ENCODE results near the gene RASSF9. TPM values are rescaled to one million over a fixed set of nuclear protein-coding genes. Genes with fewer than 3 reads are reported as not detected.

RASSF9 gene
- total RNA-seq = 1 to 10 TPM; 1.6 to 6.1 (median 2.5) TPM

- peak within 1 kb of the TSS; percentile 47 to 57 for H3K4me3 ChIP-seq
- peak within 1 kb of the TSS; percentile 60 to 74 (median 64) for H3K27ac ChIP-seq
- TF ChIP-seq POLR2AphosphoS5 (IDR thresholded peaks at IDR 0.05) (no peak), POLR2A (IDR thresholded peaks at IDR 0.05) (no peak), CTCF (IDR thresholded peaks at IDR 0.05) (no peak), EP300 (IDR thresholded peaks at IDR 0.05) (no peak)
- H3K4me1 ChIP-seq = peaks cover 0 to 19% (median 0%) of the 10 kb centered on the region in 3 donors
- no peaks in the 10 kb centered on the region for H3K36me3 ChIP-seq
- no peaks in the 10 kb centered on the region for H3K9me3 ChIP-seq
- 17 to 29% methylated on average over 11 to 12 of the region's 15 CpGs for WGBS, 2 donors (ENCODE audit: low coverage in 1 of 2)
- no peaks in the 10 kb centered on the region for H3K27me3 ChIP-seq
- peak; percentile 87 for ATAC-seq
Measured at GRCh38 chr12:85836197-85837090, at the start of gene RASSF9. RASSF9 (minus strand) TSS chr12:85836409; CDS start chr12:85836201, 208 bp downstream.

GRCh38 chr12:85883763-85884162 lies 47.6 kb upstream of the RASSF9 start:
- Histone ChIP-seq H3K4me3 (no peak overlapping the region), H3K4me1 (no peaks in the 10 kb centered on the region), H3K27ac (no peak overlapping the region), H3K36me3 (no peaks in the 10 kb centered on the region), H3K9me3 (no peaks in the 10 kb centered on the region), H3K27me3 (peaks cover 18% of the 10 kb centered on the region)
- no peak for TF ChIP-seq EP300 (IDR thresholded peaks at IDR 0.05)
- TF ChIP-seq POLR2A (IDR thresholded peaks at IDR 0.05) = no peak
- TF ChIP-seq POLR2AphosphoS5 (IDR thresholded peaks at IDR 0.05) = no peak
- no peak for TF ChIP-seq CTCF (IDR thresholded peaks at IDR 0.05)
- no peak for ATAC-seq

DNA sequence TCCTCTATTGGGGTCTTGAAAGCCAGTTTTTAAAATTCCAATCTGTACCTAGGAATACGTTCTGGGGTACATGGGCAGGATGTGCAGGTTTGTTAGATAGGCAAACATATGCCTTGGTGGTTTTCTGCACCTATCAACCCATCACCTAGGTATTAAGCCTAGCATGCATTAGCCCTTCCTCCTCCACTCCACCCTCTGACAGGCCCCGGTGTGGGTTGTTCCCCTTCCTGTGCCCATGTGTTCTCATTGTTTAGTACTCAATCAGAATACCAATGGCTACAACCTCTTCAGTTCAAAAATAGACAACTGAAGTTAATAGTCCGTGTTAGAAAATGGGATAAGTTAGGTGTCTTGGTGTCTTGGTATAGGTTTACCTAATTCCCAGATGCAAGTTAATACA lies 41.2 kb upstream of the RASSF9 start:
- Histone ChIP-seq H3K4me3 (no peak overlapping the region), H3K27ac (no peak overlapping the region), H3K9me3 (no peaks in the 10 kb centered on the region), H3K27me3 (peaks cover 24% of the 10 kb centered on the region), H3K36me3 (no peaks in the 10 kb centered on the region), H3K4me1 (peaks cover 0 to 4% (median 0%) of the 10 kb centered on the region in 3 donors)
- ATAC-seq = no peak
- 70 to 76% methylated on average over 1 to 3 of the region's 3 CpGs for WGBS, 2 donors (ENCODE audit: low coverage in 1 of 2)
- TF ChIP-seq EP300 (IDR thresholded peaks at IDR 0.05) (no peak), CTCF (IDR thresholded peaks at IDR 0.05) (no peak), POLR2A (IDR thresholded peaks at IDR 0.05) (no peak), POLR2AphosphoS5 (IDR thresholded peaks at IDR 0.05) (no peak)

- ATAC-seq = no peak
- no peaks in the 10 kb centered on the region for H3K36me3 ChIP-seq
- no peak within 1 kb of the TSS for H3K27ac ChIP-seq
- peaks cover 7% of the 10 kb centered on the region for H3K27me3 ChIP-seq
- 4% methylated on average over 3 of the region's 3 CpGs; no CpG with 5 or more reads in 1 of the 2 donors for WGBS, 2 donors (ENCODE audit: low coverage in 1 of 2)
- no peak for TF ChIP-seq POLR2AphosphoS5 (IDR thresholded peaks at IDR 0.05)
- TF ChIP-seq CTCF (IDR thresholded peaks at IDR 0.05) = no peak
- no peak for TF ChIP-seq EP300 (IDR thresholded peaks at IDR 0.05)
- no peak for TF ChIP-seq POLR2A (IDR thresholded peaks at IDR 0.05)
- peaks cover 0 to 4% (median 0%) of the 10 kb centered on the region in 3 donors for H3K4me1 ChIP-seq
- no peaks in the 10 kb centered on the region for H3K9me3 ChIP-seq
- H3K4me3 ChIP-seq = no peak within 1 kb of the TSS
Measured at GRCh38 chr12:85874031-85874461, 37.8 kb upstream of the RASSF9 start, which contains the start of gene NTS. NTS (plus strand) TSS chr12:85874295; CDS start chr12:85874404, 109 bp downstream.

Measured in gastroesophageal sphincter (tissue), 4 donors.